ENCODE results near the gene CASP5. TPM values are rescaled to one million over a fixed set of nuclear protein-coding genes. Genes with fewer than 3 reads are reported as not detected.
"Not testable (repeated sequence)": the region's sequence is repeated elsewhere in the genome, so short reads cannot be mapped to it uniquely, and the experiment has no call there.

CASP5 gene
- total RNA-seq, 2 donors from 2014 or later, result 31.1 to 107 TPM

GRCh38 chr11:104973616-104974015 is 49.4 kb downstream of the CASP5 start:
- DNase-seq, result no peak
- intact Hi-C loops (cut with DNase I, micrococcal nuclease), result no loop called here

GRCh38 chr11:104972924-104973323 is 50.0 kb downstream of the CASP5 start:
- ATAC-seq; DNase-seq; intact Hi-C loops (cut with DNase I, micrococcal nuclease): not testable (repeated sequence)

More at GRCh38 chr11:104973616-104974015, 49.4 kb downstream of the CASP5 start:
- ATAC-seq, result no peak

- no peak for DNase-seq
- ATAC-seq, result no peak
- intact Hi-C loops (cut with DNase I, micrococcal nuclease), result no loop called here
Observed at GRCh38 chr11:104970756-104971155, 52.2 kb downstream of the CASP5 start.

- intact Hi-C loops (cut with DNase I, micrococcal nuclease), result no loop called here
Observed at GRCh38 chr11:104968856-104969776, 53.9 kb downstream of the CASP5 start.

GRCh38 chr11:104968355-104968855 is 54.6 kb downstream of the CASP5 start, which contains the start of gene CASP4:
CASP4 (minus strand) TSS chr11:104968574; CDS start chr11:104968525, 49 bp downstream.
- intact Hi-C loops (cut with DNase I, micrococcal nuclease), result no loop called here
- peak in 1 of 2 donors; percentile 27 for DNase-seq

More at GRCh38 chr11:104968856-104969776, 53.9 kb downstream of the CASP5 start:
- ATAC-seq, result peak; percentile 22
- DNase-seq, result peak; percentile 26 to 34

GRCh38 chr11:104967534-104968354 is 55.2 kb downstream of the CASP5 start:
- intact Hi-C loops (cut with DNase I, micrococcal nuclease), result no loop called here
- DNase-seq (no peak), ATAC-seq (peak; percentile 46)

More at GRCh38 chr11:104968355-104968855, 54.6 kb downstream of the CASP5 start, which contains the start of gene CASP4:
- peak; percentile 98 for ATAC-seq

GRCh38 chr11:104965735-104966134 is 57.2 kb downstream of the CASP5 start:
- no peak for ATAC-seq
- no peak for DNase-seq
- intact Hi-C loops (cut with DNase I, micrococcal nuclease), result no loop called here

GRCh38 chr11:104964247-104964646 is 58.7 kb downstream of the CASP5 start:
- no peak for ATAC-seq
- no peak for DNase-seq
- intact Hi-C loops (cut with DNase I, micrococcal nuclease), result no loop called here

GRCh38 chr11:104962852-104963251 is 60.1 kb downstream of the CASP5 start:
- intact Hi-C loops (cut with DNase I, micrococcal nuclease), result no loop called here
- DNase-seq, result no peak
- ATAC-seq, result no peak

- intact Hi-C loops (cut with DNase I, micrococcal nuclease), result no loop called here
- DNase-seq (no peak), ATAC-seq (no peak)
Observed at GRCh38 chr11:104957280-104957679, 65.7 kb downstream of the CASP5 start.

GRCh38 chr11:104956528-104956927 is 66.4 kb downstream of the CASP5 start:
- ATAC-seq (no peak), DNase-seq (no peak)
- intact Hi-C loops (cut with DNase I, micrococcal nuclease), result no loop called here

- no peak for DNase-seq
- ATAC-seq, result peak; percentile 80
- intact Hi-C loops (cut with DNase I, micrococcal nuclease), result no loop called here
Observed at GRCh38 chr11:104946907-104947306, 76.1 kb downstream of the CASP5 start.

Other genes with a start within 250 kb of the CASP5 start
- gene CASP12, start 124.7 kb downstream of the CASP5 start, total RNA-seq, result under 1 TPM in 1 of 2 donors, not detected in 1; 0.34 TPM
- 10 to 100 TPM; 21.2 to 26.8 TPM for gene CASP4, start 54.6 kb downstream of the CASP5 start, total RNA-seq
- gene CASP1, start 12.0 kb upstream of the CASP5 start, total RNA-seq, result 100 to 1,000 TPM in 1 of 2 donors, 10 to 100 TPM in 1; 41.8 to 135 TPM
- 10 to 100 TPM; 34.3 to 47.1 TPM for gene CARD16, start 22.2 kb upstream of the CASP5 start, total RNA-seq
- gene CARD18, start 116.6 kb upstream of the CASP5 start, total RNA-seq, result not detected

Data from left colon (tissue), 2 donors.